ENCODE data around the gene ELF1. TPM values are rescaled to one million over a fixed set of nuclear protein-coding genes. Genes with fewer than 3 reads are reported as not detected.
A peak's percentile ranks its signal among the peaks of the same experiment; 100 is the strongest.
"Not testable (repeated sequence)": the region's sequence is repeated elsewhere in the genome, so short reads cannot be mapped to it uniquely, and the experiment has no call there.

The ELF1 gene
- total and polyA plus RNA-seq, 11 donors: 7.7 to 75.4 (median 33.5) TPM

DNA sequence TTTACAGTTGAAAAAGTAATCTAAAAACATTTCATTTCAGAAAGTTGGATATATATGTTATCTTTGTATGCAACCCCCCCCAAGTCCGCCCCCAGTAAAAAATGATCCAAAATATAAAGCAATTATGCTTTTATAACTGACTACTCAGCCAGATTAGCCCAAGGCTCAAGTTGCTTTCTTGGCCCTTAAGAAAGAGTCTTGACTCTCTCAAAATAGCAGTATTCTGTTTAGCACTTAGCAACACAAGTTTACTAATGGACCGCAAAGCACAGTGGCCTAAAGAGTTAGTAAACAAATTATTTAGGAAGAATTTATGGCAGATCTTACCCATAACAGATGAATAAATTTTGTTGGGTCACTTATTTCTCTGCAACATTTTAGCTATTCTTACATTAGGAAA is 86.9 kb downstream of the ELF1 start:
- Histone ChIP-seq H3K27ac (no peak overlapping the region), H3K4me1 (peaks cover 0 to 20% (median 0%) of the 10 kb centered on the region in 12 donors), H3K27me3 (no peaks in the 10 kb centered on the region), H3K36me3 (peaks cover 0 to 88% (median 55%) of the 10 kb centered on the region in 9 donors), H3K9me3 (no peaks in the 10 kb centered on the region), H3K4me3 (no peak overlapping the region)
- ATAC-seq: no peak
- no peak for DNase-seq
- WGBS, 4 donors: 93 to 98% (median 96%) methylated on average over 2 of the region's 2 CpGs
- intact Hi-C loops (cut with DNase I): loop anchor here in 1 of 10 donors (5.0 kb wide), 1 partner anchor 130 kb away; the partner anchor contains the start of gene WBP4
- no peak for TF ChIP-seq CTCF (IDR thresholded peaks at IDR 0.05)

GRCh38 chr13:40931719-40932118 is 87.4 kb downstream of the ELF1 start:
- Histone ChIP-seq H3K27me3 (no peaks in the 10 kb centered on the region), H3K27ac (no peak overlapping the region), H3K9me3 (no peaks in the 10 kb centered on the region), H3K4me3 (no peak overlapping the region), H3K4me1 (peaks cover 0 to 20% (median 0%) of the 10 kb centered on the region in 12 donors), H3K36me3 (peaks cover 0 to 82% (median 50%) of the 10 kb centered on the region in 9 donors)
- 0 to 97% (median 78%) methylated on average over 1 of the region's 1 CpG for WGBS, 4 donors
- DNase-seq: no peak
- ATAC-seq: no peak
- intact Hi-C loops (cut with DNase I): loop anchor here in 1 of 10 donors (5.0 kb wide), 1 partner anchor 131 kb away; the partner anchor contains the start of gene WBP4
- TF ChIP-seq POLR2A (IDR thresholded peaks at IDR 0.05) (no peak), CTCF (IDR thresholded peaks at IDR 0.05) (no peak)

DNA sequence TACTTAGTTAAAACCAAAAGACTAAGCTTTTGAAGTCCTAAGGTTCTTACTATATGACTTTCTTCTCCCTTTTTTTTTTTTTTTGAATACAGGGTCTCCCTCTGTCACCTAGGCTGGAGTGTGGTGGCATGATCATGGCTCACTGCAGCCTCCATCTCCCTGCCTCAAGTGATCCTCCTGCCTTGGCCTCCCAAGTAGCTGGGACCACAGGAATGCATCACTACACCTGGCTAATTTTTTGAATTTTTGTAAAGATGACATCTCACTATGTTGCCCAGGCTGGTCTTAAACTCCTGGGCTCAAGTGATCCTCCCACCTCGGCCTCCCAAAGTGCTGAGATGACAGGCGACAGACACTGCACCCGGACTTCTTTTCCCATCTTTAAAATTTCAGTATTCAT is 89.2 kb downstream of the ELF1 start:
- ATAC-seq, H3K27me3 ChIP-seq, H3K27ac ChIP-seq, DNase-seq, H3K4me3 ChIP-seq, H3K9me3 ChIP-seq: not testable (repeated sequence)
- Histone ChIP-seq H3K4me1 (peaks cover 0 to 20% (median 0%) of the 10 kb centered on the region in 12 donors), H3K36me3 (peaks cover 0 to 65% (median 49%) of the 10 kb centered on the region in 9 donors)
- intact Hi-C loops (cut with DNase I): loop anchor here in 4 of 10 donors (5.0 to 10.0 kb wide), 3 partner anchors 55 to 132 kb away; partner anchors contain the start of gene WBP4 (in 1 of the 4)
- WGBS, 4 donors: 75 to 99% (median 98%) methylated on average over 3 of the region's 3 CpGs

- Histone ChIP-seq H3K4me3 (no peak overlapping the region), H3K36me3 (peaks cover 0 to 56% (median 44%) of the 10 kb centered on the region in 9 donors), H3K27ac (no peak overlapping the region), H3K4me1 (peaks cover 0 to 19% (median 0%) of the 10 kb centered on the region in 12 donors), H3K27me3 (no peaks in the 10 kb centered on the region), H3K9me3 (no peaks in the 10 kb centered on the region)
- intact Hi-C loops (cut with DNase I): loop anchor here in 3 of 10 donors (10.0 kb wide), 2 partner anchors 56 to 126 kb away; no protein-coding TSS in a partner anchor
- ATAC-seq: no peak
- TF ChIP-seq POLR2A (IDR thresholded peaks at IDR 0.05) (no peak), CTCF (IDR thresholded peaks at IDR 0.05) (no peak)
- 88 to 95% (median 90%) methylated on average over 3 of the region's 3 CpGs for WGBS, 4 donors
- no peak for DNase-seq
Observed at GRCh38 chr13:40928980-40929379, 90.1 kb downstream of the ELF1 start.

GRCh38 chr13:40927929-40928328 is 91.2 kb downstream of the ELF1 start:
- 94 to 98% (median 97%) methylated on average over 9 of the region's 9 CpGs for WGBS, 4 donors
- Histone ChIP-seq H3K36me3 (peaks cover 0 to 45% (median 34%) of the 10 kb centered on the region in 9 donors), H3K4me1 (peaks cover 0 to 15% (median 0%) of the 10 kb centered on the region in 12 donors), H3K27ac (no peak overlapping the region), H3K9me3 (no peaks in the 10 kb centered on the region), H3K27me3 (no peaks in the 10 kb centered on the region), H3K4me3 (no peak overlapping the region)
- intact Hi-C loops (cut with DNase I): loop anchor here in 3 of 10 donors (10.0 kb wide), 2 partner anchors 57 to 127 kb away; no protein-coding TSS in a partner anchor
- DNase-seq: no peak
- TF ChIP-seq CTCF (IDR thresholded peaks at IDR 0.05) (no peak), POLR2A (IDR thresholded peaks at IDR 0.05) (no peak)
- peak in 2 of 4 donors; percentile 9 to 13 for ATAC-seq
